Activated naive CD8-positive, alpha-beta T cell (primary cell): ENCODE results near the gene SNRPE.
A peak's percentile ranks its signal among the peaks of the same experiment; 100 is the strongest.

Source experiments
- H3K27ac Mint-ChIP-seq: one replicate; pipeline ENCODE4 v1.8.0; 2021; ENCODE audit warnings: mixed read lengths
- H3K27me3 Mint-ChIP-seq: one replicate; pipeline ENCODE4 v1.8.0; 2021; ENCODE audit warnings: mixed read lengths
- H3K36me3 Mint-ChIP-seq: one replicate; pipeline ENCODE4 v1.8.0; 2021; ENCODE audit warnings: mixed read lengths
- H3K4me1 Mint-ChIP-seq: one replicate; pipeline ENCODE4 v1.8.0; 2021; ENCODE audit warnings: low read depth, mixed read lengths
- H3K4me3 Mint-ChIP-seq: one replicate; pipeline ENCODE4 v1.8.0; 2021; ENCODE audit warnings: mild to moderate bottlenecking, mixed read lengths
- H3K9me3 Mint-ChIP-seq: one replicate; pipeline ENCODE4 v1.8.0; 2021; ENCODE audit warnings: low read depth, mixed read lengths

The SNRPE gene

DNA sequence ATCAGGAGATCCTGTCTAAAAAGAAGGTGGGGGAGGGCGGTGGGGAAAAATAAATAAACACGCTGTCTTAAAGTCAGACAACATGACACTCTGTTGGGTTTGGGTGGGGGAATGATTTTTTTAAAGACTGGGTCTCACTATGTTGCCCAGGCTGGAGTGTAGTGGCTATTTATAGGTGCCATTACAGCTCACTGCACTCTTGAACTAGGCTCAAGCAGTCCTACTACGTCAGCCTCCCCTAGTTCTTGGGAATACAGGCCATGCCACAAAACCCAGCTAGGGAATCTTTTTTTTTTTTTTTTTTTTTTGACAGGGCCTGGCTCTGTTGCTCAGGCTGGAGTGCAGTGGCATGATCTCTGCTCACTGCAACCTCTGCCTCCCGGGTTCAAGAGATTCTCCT, 2.4 kb upstream of the SNRPE start:
- Mint-ChIP-seq H3K27me3 (no peaks in the 10 kb centered on the region), H3K27ac (no peak overlapping the region), H3K4me1 (peaks cover 17% of the 10 kb centered on the region), H3K4me3 (no peak overlapping the region), H3K9me3 (no peaks in the 10 kb centered on the region), H3K36me3 (no peaks in the 10 kb centered on the region)

DNA sequence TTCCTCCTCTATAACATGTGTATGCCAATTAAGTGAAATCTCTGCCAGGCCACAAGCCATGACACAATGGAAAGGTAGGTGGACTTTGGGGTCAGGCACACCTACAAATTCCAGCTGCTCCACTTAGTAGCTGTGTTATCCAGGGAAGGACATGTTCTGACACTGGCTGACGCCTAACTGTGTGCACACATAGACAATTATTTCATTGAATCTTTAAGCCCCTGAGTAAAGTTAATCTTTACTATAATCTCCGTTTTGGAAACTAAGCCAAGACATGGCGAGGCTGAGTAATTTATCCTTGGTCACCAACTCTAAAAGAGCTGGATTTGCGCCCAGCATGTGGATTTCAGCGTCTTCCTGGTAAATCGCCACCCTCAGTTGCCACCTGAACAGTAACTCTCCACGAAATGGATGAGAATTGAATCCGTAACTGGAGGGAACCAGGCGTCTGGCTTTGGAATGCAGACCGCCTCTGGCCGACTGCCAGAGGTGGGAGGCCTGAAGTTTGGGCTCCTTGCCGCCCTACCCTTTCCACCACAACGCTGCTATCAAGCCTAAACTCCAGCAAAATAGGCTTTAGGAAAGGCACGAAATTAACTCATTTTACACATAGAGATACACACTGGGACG, 888 bp upstream of the SNRPE start:
- Mint-ChIP-seq H3K9me3 (no peaks in the 10 kb centered on the region), H3K27me3 (no peaks in the 10 kb centered on the region), H3K36me3 (no peaks in the 10 kb centered on the region), H3K4me3 (peak overlapping the region; percentile 100), H3K27ac (peak overlapping the region; percentile 99), H3K4me1 (peaks cover 18% of the 10 kb centered on the region)

DNA sequence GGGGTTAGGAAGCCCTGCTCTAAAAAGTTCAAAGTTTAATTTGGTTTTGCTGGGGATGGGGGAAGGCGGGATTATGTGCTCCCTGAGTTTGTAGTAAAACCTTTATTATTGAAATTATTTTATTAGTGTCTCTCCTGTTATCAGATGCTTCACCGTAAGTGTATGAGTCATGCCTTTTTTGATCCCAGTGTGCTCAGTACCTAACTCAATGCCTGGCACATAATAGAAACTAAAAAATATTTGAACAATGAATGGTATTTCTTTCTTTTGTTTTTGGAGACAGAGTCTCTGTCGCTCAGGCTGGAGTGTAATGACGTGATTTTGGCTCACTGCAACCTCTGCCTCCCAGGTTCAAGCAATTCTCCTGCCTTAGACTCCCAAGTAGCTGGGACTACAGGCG, 6.4 kb downstream of the SNRPE start:
- H3K9me3 Mint-ChIP-seq, result no peaks in the 10 kb centered on the region
- H3K36me3 Mint-ChIP-seq, result peaks cover 4% of the 10 kb centered on the region
- H3K4me3 Mint-ChIP-seq, result no peak overlapping the region

DNA sequence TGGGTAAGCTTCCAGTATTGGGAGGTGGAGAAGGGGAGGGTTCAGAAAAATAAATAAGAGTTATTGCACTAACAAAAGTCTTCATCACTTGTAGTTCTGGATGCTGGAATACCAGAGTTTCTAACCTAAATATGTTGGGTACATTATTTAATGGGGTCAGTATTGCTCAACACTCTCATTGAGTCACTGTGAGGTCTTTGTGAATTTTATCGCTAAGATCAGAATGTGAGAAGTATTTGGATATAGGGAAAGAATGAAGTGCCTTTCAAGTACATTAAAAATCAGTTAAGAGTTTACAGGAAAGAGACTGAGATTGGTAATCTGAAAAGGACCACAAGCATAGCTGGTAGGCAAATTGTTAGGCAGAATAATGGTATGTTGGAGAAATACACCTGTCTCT, 8.8 kb downstream of the SNRPE start:
- H3K27ac Mint-ChIP-seq, result no peak overlapping the region
- peaks cover 4% of the 10 kb centered on the region for H3K4me1 Mint-ChIP-seq
- peaks cover 9% of the 10 kb centered on the region for H3K36me3 Mint-ChIP-seq
- no peaks in the 10 kb centered on the region for H3K9me3 Mint-ChIP-seq
- no peak overlapping the region for H3K4me3 Mint-ChIP-seq
- no peaks in the 10 kb centered on the region for H3K27me3 Mint-ChIP-seq

More for the DNA sequence above, 6.4 kb downstream of the SNRPE start:
- peaks cover 9% of the 10 kb centered on the region for H3K4me1 Mint-ChIP-seq
- H3K27me3 Mint-ChIP-seq, result no peaks in the 10 kb centered on the region
- H3K27ac Mint-ChIP-seq, result no peak overlapping the region

DNA sequence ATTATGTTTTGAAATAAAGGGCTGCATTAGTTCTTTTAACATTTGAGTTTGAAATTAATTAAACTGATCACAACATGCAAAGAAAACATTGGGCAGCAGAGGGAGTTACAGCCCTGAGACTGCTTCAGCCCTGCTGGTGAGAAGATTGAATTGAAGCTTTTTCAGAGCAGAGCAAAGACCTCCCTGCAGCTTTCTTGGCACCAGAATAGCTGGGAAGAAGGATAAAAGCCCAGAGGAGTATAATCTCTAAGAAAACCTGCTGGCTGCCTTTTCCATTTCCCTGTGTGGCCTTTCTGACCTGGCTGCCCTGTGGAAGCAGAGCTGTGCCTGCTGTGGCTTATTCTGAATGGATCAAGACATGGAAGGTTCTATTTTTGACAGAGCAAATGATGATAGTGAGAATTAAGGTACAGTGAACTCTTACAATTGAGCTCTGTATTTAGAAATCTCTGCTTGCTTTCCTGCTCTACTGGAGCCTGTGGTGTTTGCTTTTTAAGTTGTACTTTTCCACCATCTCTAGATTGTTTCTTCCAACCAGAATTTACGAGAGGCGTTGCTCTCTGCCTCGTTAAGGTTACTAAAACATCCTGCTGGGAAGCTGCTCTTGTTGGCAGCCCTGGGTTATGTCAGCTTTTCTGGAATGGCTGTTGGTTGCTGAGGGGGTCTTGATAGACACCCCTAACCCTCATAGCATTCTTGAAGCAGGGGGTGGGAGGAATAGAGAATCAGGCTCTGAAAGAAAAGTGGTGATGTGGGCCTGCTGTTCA, 9.9 kb downstream of the SNRPE start:
- Mint-ChIP-seq H3K27ac (no peak overlapping the region), H3K4me3 (no peak overlapping the region), H3K36me3 (peaks cover 9% of the 10 kb centered on the region), H3K9me3 (no peaks in the 10 kb centered on the region), H3K4me1 (peaks cover 4% of the 10 kb centered on the region), H3K27me3 (no peaks in the 10 kb centered on the region)

DNA sequence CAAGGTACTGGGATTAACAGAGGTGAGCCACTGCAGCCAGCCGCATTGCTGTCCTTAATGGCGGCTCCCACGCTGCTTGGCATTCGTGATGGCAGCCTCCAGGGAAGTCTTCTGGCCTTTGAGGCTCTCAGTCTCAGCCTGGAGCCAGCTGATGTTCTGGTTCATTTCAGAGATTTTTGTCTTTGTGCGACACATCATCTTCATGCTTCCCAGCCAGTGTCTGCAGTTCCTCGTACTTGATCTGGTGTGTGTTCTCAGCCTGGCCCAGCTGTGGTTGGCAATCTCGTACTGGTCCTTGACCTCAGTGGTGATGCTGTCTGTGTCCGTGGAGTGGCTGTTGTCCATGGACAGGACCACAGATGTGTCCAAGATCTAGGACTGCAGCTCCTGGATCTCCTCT, 11.7 kb downstream of the SNRPE start:
- Mint-ChIP-seq H3K4me1 (no peaks in the 10 kb centered on the region), H3K36me3 (peaks cover 7% of the 10 kb centered on the region), H3K4me3 (no peak overlapping the region), H3K27ac (no peak overlapping the region), H3K9me3 (no peaks in the 10 kb centered on the region), H3K27me3 (no peaks in the 10 kb centered on the region)

DNA sequence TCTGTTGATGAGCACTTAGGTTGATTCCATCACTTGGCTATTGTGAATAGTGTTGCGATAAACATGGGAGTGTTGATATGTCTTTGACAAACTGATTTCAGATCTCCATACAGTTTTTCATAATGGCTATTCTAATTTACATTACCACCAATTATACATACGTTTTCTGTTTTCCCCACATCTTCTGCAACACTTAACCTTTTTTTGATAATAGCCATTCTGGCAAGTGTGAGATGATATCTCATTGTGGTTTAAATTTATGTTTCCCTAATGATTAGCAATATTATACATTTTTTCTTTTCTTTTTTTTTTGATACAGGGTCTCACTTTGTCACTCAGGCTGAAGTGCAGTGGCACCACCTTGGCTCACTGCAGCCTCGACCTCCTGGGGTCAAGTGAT, 17.0 kb downstream of the SNRPE start:
- no peaks in the 10 kb centered on the region for H3K9me3 Mint-ChIP-seq
- H3K27me3 Mint-ChIP-seq, result no peaks in the 10 kb centered on the region
- H3K4me3 Mint-ChIP-seq, result no peak overlapping the region
- H3K27ac Mint-ChIP-seq, result no peak overlapping the region
- peaks cover 14% of the 10 kb centered on the region for H3K36me3 Mint-ChIP-seq
- no peaks in the 10 kb centered on the region for H3K4me1 Mint-ChIP-seq

DNA sequence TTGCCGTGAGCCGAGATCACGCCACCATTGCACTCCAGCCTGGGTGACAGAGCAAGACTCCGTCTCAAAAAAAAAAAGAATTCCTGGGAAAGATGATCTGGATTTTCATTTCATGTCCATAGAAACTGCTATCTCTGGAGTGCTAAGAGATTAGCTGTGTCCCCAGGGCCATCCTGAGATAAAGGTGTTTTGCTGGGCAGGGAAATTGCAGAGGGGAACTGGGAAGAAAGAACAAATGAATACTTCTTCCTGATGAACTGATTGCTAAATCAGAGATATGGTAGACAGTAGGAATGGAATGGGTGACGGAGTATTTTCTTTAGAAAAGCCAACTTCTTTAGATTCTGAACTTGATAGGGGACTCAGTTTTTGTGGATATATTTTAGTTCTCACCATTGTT, 19.2 kb downstream of the SNRPE start:
- H3K27me3 Mint-ChIP-seq, result no peaks in the 10 kb centered on the region
- no peak overlapping the region for H3K4me3 Mint-ChIP-seq
- peaks cover 12% of the 10 kb centered on the region for H3K36me3 Mint-ChIP-seq
- no peak overlapping the region for H3K27ac Mint-ChIP-seq
- no peaks in the 10 kb centered on the region for H3K9me3 Mint-ChIP-seq
- no peaks in the 10 kb centered on the region for H3K4me1 Mint-ChIP-seq

DNA sequence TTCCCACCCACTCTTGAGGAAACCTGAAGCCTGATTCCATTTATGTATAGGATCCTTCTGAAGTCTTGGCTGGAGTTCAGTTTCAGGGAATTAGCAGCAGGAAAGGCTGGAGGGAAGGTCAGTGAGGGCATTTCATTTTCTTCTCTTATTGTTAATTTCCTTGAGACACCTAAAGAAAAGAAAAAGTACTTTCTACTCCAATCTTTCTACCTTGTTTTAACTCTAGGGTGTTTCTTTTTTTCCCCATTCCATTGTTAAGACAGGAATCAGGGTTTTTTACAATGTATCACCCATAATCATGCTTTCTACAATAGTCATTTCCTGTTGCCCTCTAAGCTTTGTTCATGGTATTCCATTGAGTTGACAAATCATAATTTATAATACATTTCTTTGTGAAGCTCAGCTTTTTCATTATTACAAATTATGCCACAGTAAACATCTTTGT, 27.4 kb downstream of the SNRPE start:
- no peak overlapping the region for H3K27ac Mint-ChIP-seq
- no peak overlapping the region for H3K4me3 Mint-ChIP-seq
- H3K4me1 Mint-ChIP-seq, result no peaks in the 10 kb centered on the region
- H3K9me3 Mint-ChIP-seq, result no peaks in the 10 kb centered on the region
- H3K27me3 Mint-ChIP-seq, result no peaks in the 10 kb centered on the region
- peaks cover 14% of the 10 kb centered on the region for H3K36me3 Mint-ChIP-seq

DNA sequence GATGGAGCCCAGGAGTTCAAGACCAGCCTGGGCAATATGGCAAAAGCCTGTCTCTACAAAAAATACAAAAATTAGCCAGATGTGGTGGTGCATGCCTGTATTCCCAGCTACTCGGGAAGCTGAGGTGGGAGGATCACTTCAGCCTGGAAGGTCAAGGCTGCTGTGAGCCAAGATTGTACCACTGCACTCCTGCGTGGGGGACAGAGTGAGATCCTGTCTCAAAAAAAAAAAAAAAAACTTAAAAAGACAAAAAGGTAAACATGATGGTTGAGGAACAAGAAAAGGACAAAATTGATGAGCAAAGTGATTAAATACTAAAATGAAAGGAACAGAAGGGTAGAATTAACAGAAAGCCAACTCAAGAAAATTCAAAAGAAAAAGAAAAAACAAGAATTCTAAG, 30.6 kb downstream of the SNRPE start:
- Mint-ChIP-seq H3K36me3 (peaks cover 15% of the 10 kb centered on the region), H3K4me3 (no peak overlapping the region), H3K27ac (no peak overlapping the region)

DNA sequence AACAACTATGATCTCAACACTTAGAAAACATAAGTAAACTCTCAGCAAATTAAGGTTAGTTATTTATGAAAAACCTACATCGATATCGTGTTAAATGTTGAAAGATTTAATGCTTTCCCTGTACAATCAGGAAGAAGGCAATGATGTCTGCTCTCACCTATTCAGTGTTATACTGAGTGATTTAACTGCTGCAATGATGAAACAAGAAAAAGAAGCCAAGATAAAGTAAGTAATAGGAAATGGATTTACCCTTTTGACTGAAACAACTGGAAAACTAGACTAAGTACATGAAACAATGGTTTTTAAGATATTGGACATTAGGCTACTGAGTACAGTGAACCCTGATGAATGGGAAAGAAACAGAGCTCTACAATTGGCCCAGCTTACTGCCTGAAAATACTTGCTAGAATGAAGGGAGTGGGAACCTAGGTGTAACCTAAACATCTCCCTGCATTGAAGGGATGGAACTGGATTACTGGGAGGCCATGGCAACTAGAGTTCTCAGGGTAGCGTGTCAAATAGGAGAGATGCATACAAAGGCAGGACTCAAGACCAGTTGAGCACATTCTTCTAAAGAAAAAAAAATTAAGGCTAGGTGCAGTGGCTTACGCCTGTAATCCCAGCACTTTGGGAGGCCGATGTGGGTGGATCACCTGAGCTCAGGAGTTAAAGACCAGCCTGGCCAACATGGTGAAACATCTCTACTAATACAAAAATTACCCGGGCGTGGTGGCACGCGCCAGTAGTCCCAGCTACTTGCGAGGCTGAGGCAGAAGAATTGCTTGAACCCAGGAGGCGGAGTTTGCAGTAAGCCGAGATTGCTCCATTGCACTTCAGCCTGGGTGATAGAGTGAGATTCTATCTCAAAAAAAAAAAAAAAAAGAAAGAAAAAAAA, 37.3 kb downstream of the SNRPE start:
- Mint-ChIP-seq H3K27ac (no peak overlapping the region), H3K36me3 (peaks cover 4% of the 10 kb centered on the region), H3K4me3 (no peak overlapping the region), H3K27me3 (no peaks in the 10 kb centered on the region), H3K9me3 (no peaks in the 10 kb centered on the region), H3K4me1 (no peaks in the 10 kb centered on the region)

More for the DNA sequence above, 30.6 kb downstream of the SNRPE start:
- H3K27me3 Mint-ChIP-seq, result no peaks in the 10 kb centered on the region
- no peaks in the 10 kb centered on the region for H3K4me1 Mint-ChIP-seq
- no peaks in the 10 kb centered on the region for H3K9me3 Mint-ChIP-seq

DNA sequence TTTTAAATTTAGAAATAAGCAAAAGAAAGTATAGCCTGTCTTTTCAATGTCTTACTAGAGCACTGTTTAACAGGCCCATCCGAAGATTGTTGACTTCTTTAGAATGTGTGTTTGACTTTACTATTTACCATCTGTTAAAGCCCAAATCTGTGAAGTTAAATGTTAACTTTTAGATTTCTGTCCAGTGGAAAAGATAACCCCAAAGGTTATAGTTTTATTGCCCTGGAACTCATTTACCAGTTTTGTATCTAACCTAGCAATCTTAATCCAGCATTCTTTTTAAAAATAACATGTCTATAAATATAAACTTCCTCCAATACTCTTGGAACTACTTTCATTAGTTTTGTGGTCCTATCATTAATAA, 37.9 kb downstream of the SNRPE start:
- Mint-ChIP-seq H3K36me3 (peaks cover 3% of the 10 kb centered on the region), H3K4me3 (no peak overlapping the region), H3K27ac (no peak overlapping the region), H3K27me3 (no peaks in the 10 kb centered on the region), H3K4me1 (no peaks in the 10 kb centered on the region), H3K9me3 (no peaks in the 10 kb centered on the region)

DNA sequence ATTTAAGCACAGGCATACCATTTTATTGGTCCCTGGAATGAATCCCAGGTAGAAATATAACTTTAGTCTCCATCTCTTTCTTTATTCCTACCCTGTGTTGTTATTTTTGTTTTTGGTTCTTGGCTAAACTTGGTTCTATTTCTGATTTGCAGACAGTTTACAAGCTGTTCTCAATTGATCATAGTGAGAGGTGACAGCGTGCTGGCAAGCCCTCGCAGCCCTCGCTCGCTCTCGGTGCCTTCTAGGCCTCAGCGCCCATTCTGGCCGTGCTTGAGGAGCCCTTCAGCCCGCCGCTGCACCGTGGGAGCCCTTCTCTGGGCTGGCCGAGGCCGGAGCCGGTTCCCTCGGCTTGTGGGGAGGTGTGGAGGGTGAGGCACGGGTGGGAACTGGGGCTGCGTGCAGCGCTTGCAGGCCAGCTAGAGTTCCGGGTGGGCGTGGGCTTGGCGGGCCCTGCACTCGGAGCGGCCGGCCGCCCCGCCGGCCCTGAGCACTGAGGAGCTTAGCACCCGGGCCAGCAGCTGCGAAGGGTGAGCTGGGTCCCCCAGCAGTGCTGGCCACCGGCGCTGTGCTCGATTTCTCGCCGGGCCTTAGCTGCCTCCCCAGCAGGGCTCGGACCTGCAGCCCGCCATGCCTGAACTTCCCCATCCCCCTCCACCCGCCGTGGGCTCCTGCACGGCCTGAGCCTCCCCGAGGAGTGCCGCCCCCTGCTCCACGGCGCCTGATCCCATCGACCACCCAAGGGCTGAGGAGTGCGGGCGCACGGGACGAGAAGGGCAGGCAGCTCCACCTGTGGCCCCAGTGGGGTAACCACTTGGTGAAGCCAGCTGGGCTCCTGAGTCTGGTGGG, 38.7 kb downstream of the SNRPE start:
- Mint-ChIP-seq H3K27ac (no peak overlapping the region), H3K27me3 (no peaks in the 10 kb centered on the region), H3K4me1 (no peaks in the 10 kb centered on the region), H3K9me3 (no peaks in the 10 kb centered on the region), H3K4me3 (no peak overlapping the region), H3K36me3 (no peaks in the 10 kb centered on the region)

DNA sequence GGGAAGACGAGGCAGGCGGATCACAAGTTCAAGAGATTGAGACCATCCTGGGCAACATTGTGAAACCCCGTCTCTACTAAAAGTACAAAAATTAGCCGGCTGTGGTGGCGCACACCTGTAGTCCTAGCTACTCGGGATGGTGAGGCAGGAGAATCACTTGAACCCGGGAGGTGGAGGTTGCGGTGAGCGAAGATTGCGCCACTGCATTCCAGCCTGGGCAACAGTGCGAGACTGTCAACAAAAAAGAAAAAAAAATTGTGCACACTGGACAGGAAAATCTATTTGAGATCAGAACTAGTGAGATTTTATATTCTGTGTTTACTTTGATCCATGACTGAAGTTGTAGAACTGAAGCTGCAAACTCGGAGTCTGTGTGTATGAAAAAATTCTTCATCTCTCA, 40.2 kb downstream of the SNRPE start:
- H3K4me1 Mint-ChIP-seq, result no peaks in the 10 kb centered on the region
- no peak overlapping the region for H3K27ac Mint-ChIP-seq
- H3K36me3 Mint-ChIP-seq, result no peaks in the 10 kb centered on the region
- H3K4me3 Mint-ChIP-seq, result no peak overlapping the region
- H3K27me3 Mint-ChIP-seq, result no peaks in the 10 kb centered on the region
- no peaks in the 10 kb centered on the region for H3K9me3 Mint-ChIP-seq
